H7 (cell line): Measurements from ENCODE around the gene RPL26. TPM values are rescaled to one million over a fixed set of nuclear protein-coding genes. Genes with fewer than 3 reads are reported as not detected.
A peak's percentile ranks its signal among the peaks of the same experiment; 100 is the strongest.
"Not testable (repeated sequence)": the region's sequence is repeated elsewhere in the genome, so short reads cannot be mapped to it uniquely, and the experiment has no call there.

Experiments
- DNase-seq: peaks from one replicate; pipeline ENCODE4 v3.0.0; 2012
- H3K27me3 ChIP-seq: 2 replicates; pipeline ENCODE4 v1.6.0; 2011; ENCODE audit warnings: mild to moderate bottlenecking, low read length; ENCODE audit not compliant: control insufficient read depth, insufficient read depth
- H3K36me3 ChIP-seq: replicated peaks from 2 replicates; pipeline ENCODE4 v1.5.1; 2011; ENCODE audit warnings: low read length; ENCODE audit not compliant: control insufficient read depth, insufficient read depth
- H3K4me3 ChIP-seq: 2 replicates; pipeline ENCODE4 v1.5.1; 2011; ENCODE audit warnings: low read depth, mild to moderate bottlenecking, control low read depth, low read length, moderate library complexity; ENCODE audit not compliant: insufficient read depth
- total RNA-seq: library from RNA; depleted of rRNA; stranded (reverse); fragments of >200 nt; shearing (Covaris generic); gene quantifications from 2 replicates; pipeline ENCODE4 v1.2.3, GENCODE V29; 2014

Gene RPL26
- total RNA-seq, 1 experiment from 2014 or later, result 1,833 TPM

GRCh38 chr17:8384801-8385378 lies 1.9 kb upstream of the RPL26 start:
- DNase-seq, result peak; percentile 52
- H3K27me3 ChIP-seq, result no peaks in the 10 kb centered on the region
- H3K36me3 ChIP-seq, result peaks cover 18% of the 10 kb centered on the region
- no peak overlapping the region for H3K4me3 ChIP-seq

GRCh38 chr17:8382880-8383142 lies 182 bp downstream of the RPL26 start:
- Histone ChIP-seq H3K36me3 (peaks cover 34% of the 10 kb centered on the region), H3K4me3 (peak overlapping the region; percentile 88), H3K27me3 (no peaks in the 10 kb centered on the region)
- no peak for DNase-seq

DNA sequence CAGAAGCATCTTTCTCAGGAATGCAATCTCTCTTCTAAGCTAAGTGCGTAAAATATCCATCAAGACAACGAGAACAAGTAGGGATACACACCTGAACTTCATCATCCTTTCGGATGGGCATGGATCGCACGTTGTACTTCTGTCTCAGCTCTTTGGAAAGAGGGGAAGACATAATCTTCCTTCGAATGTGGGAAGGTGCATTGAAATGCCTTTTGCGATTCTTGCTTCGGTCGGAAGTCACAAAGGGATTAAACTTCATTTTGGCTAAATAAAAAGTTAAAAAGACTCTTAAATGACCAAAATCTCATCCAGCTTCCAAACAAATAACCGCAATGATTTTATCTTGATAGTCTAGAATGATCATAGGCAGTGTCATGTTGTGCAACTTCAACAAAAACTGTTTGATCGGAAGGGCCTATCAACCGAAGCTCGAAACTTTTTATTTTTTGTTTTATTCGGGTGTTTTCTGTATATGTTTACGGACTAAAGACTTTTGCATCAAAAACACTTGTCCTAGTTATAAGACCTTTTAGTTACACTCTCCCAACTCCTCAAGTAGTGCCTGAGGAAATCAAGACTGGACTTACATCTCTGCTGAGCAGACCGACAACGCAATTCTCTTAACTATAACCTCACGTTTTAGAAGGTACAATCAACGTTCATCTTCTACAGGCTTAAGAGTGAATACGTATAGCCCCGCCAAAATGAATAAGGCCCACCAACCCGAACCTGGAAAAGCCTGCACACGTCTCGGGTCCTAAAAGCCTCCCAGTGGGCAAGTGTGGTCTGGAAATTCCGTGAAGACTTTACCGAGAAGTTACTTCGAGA lies 727 bp downstream of the RPL26 start:
- no peak for DNase-seq
- H3K36me3 ChIP-seq, result peaks cover 35% of the 10 kb centered on the region
- peak overlapping the region; percentile 88 for H3K4me3 ChIP-seq

GRCh38 chr17:8380049-8380448 lies 2.9 kb downstream of the RPL26 start:
- DNase-seq, result no peak
- Histone ChIP-seq H3K4me3 (no peak overlapping the region), H3K27me3 (no peaks in the 10 kb centered on the region), H3K36me3 (peaks cover 37% of the 10 kb centered on the region)

More for the DNA sequence above, 727 bp downstream of the RPL26 start:
- H3K27me3 ChIP-seq, result no peaks in the 10 kb centered on the region

DNA sequence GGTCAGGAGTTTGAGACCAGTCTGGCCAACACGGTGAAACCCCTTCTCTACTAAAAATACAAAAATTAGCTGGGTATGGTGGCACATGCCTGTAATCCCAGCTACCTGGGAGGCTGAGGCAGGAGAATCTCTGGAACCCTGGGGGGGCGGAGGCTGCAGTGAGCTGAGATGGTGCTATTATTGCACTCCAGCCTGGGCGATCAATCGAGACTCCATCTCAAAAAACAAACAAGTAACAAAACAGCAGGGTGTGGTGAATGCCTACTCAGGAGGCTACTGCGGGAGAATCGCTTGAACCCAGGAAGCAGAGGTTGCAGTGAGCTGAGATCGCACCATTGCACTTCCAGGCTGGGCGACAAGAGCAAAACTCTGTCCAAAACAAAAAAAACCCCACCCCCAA lies 4.9 kb downstream of the RPL26 start:
- DNase-seq, H3K27me3 ChIP-seq, H3K4me3 ChIP-seq: not testable (repeated sequence)
- peaks cover 37% of the 10 kb centered on the region for H3K36me3 ChIP-seq

- Histone ChIP-seq H3K36me3 (peaks cover 37% of the 10 kb centered on the region), H3K4me3 (no peak overlapping the region), H3K27me3 (no peaks in the 10 kb centered on the region)
- DNase-seq, result no peak
These were observed 5.6 kb downstream of the RPL26 start for GRCh38 chr17:8377422-8377821.

DNA sequence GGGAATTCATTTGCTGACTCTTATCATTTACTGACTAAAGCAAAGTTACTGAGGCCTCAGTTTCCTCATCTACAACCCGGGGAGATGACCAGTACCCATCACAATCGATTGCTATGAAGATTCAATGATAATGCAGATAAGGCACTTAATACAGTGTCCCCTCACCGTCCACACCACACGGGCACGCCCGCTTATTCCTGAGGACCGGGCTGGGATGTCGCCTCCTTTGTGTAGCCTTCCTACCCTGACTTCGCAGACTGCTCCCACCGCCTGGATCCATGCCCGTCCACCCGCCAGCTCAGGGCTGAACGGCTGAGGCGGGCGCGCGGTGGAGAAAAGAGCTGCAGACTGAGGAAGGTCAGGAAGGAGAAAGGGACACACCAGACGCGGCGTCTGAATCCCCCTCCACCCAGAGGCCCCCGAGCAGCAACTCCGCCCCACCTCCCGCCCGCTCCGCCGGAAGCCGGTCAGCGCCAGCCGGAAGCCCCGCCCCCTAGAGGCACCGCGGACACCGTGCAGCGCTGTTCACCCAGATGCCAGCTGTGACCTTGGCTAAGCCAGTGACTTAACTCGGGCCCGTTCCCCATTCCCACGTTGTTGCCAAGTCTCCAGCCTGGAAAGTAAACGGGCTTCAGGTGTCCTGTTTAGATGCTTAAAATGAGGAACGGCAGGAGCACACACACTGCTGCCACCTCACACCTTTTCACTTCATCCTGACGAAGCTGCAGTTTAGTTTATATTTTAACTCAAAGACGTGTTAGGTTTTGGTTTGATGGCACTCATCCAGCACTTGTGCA lies 6.5 kb downstream of the RPL26 start, which contains the start of gene KRABD2:
KRABD2 (minus strand) TSS at position 434 of the 797 bp plus-strand sequence.
- peak within 1 kb of the TSS; percentile 54 for H3K4me3 ChIP-seq
- peak; percentile 99 for DNase-seq
- peaks cover 35% of the 10 kb centered on the region for H3K36me3 ChIP-seq
- no peaks in the 10 kb centered on the region for H3K27me3 ChIP-seq

DNA sequence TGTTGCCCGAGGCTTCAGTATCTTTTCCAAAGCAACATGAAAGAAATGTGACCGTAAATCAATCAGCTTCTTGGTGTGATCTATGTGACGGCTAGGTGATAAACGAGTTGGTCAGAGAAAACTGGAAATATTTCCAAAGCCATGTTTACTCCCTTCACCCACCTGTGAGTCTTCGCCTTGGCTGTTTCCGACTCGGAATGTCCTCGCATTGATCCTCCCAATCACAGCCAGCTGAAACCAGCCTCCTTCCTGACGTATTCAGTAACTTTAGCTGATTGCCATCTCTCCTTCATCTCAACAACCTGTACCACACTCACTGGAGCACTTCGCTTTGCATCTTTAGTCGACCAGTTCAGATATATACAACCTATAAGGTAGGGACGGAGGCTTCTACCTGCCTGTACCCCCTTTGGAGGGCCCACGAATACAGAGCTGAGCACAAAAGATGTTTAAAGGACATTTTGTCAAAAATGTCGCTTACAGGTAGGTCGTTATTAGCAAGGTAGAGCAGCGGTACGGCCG lies 7.2 kb downstream of the RPL26 start:
- peak; percentile 55 for DNase-seq

GRCh38 chr17:8373856-8374255 lies 9.1 kb downstream of the RPL26 start:
- peaks cover 17% of the 10 kb centered on the region for H3K36me3 ChIP-seq
- not testable (repeated sequence) for H3K27me3 ChIP-seq, DNase-seq, H3K4me3 ChIP-seq

More for the DNA sequence above, 7.2 kb downstream of the RPL26 start:
- Histone ChIP-seq H3K4me3 (peak overlapping the region; percentile 54), H3K27me3 (no peaks in the 10 kb centered on the region), H3K36me3 (peaks cover 30% of the 10 kb centered on the region)

GRCh38 chr17:8372422-8372821 lies 10.6 kb downstream of the RPL26 start:
- no peak for DNase-seq
- Histone ChIP-seq H3K36me3 (peaks cover 12% of the 10 kb centered on the region), H3K4me3 (no peak overlapping the region), H3K27me3 (no peaks in the 10 kb centered on the region)

DNA sequence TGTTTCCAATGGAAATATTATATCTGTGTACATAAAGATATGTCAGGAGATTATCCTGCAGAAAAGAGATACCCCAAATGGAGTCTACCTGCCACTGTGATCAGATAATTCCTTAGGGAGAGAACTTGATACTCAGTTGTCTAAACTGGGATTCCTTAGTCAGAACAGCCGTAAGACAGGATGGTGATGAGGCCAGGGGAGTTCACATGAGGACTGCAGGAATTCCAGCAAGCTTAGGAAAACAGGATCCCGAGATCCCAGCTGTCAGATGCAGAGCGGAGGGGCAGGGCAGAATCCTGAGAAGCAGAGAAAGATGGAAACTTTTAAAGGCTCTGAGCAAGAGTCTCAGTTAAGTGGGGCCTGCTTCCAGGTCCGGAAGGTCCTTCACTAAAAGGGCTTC lies 11.2 kb downstream of the RPL26 start:
- H3K27me3 ChIP-seq, result no peaks in the 10 kb centered on the region
- peaks cover 9% of the 10 kb centered on the region for H3K36me3 ChIP-seq
- DNase-seq, result no peak
- H3K4me3 ChIP-seq, result no peak overlapping the region

GRCh38 chr17:8369944-8370343 lies 13.0 kb downstream of the RPL26 start:
- no peak for DNase-seq
- peaks cover 10% of the 10 kb centered on the region for H3K36me3 ChIP-seq
- no peak overlapping the region for H3K4me3 ChIP-seq
- H3K27me3 ChIP-seq, result no peaks in the 10 kb centered on the region

- H3K4me3 ChIP-seq, result no peak overlapping the region
- peaks cover 10% of the 10 kb centered on the region for H3K36me3 ChIP-seq
- no peak for DNase-seq
- H3K27me3 ChIP-seq, result no peaks in the 10 kb centered on the region
These were observed 14.8 kb downstream of the RPL26 start for GRCh38 chr17:8368193-8368592.

GRCh38 chr17:8366231-8366630 lies 16.8 kb downstream of the RPL26 start:
- no peak overlapping the region for H3K4me3 ChIP-seq
- DNase-seq, result no peak
- H3K36me3 ChIP-seq, result peaks cover 8% of the 10 kb centered on the region
- no peaks in the 10 kb centered on the region for H3K27me3 ChIP-seq
